HG02852 (cell line): ENCODE data around the gene B3GLCT.
"Not testable (repeated sequence)": the region's sequence is repeated elsewhere in the genome, so short reads cannot be mapped to it uniquely, and the experiment has no call there.

Experiments
- ATAC-seq: cut with Tn5 transposase; IDR thresholded peaks from one replicate; pipeline ENCODE4 v1.9.1; 2021; ENCODE audit warnings: mild to moderate bottlenecking, moderate library complexity; ENCODE audit not compliant: unreplicated experiment

B3GLCT gene

GRCh38 chr13:31182987-31183386, 16.8 kb upstream of the B3GLCT start:
- ATAC-seq: no peak

- ATAC-seq: no peak
These were observed 15.3 kb upstream of the B3GLCT start for GRCh38 chr13:31184451-31184850.

- no peak for ATAC-seq
These were observed 14.7 kb upstream of the B3GLCT start for GRCh38 chr13:31184981-31185645.

- ATAC-seq: no peak
These were observed 8.0 kb upstream of the B3GLCT start for GRCh38 chr13:31191748-31192147.

GRCh38 chr13:31192306-31192705, 7.5 kb upstream of the B3GLCT start:
- ATAC-seq: no peak

GRCh38 chr13:31195616-31196015, 4.2 kb upstream of the B3GLCT start:
- no peak for ATAC-seq

GRCh38 chr13:31196992-31197391, 2.8 kb upstream of the B3GLCT start:
- no peak for ATAC-seq

GRCh38 chr13:31198519-31198918, 1.3 kb upstream of the B3GLCT start:
- no peak for ATAC-seq

- ATAC-seq: peak; percentile 11
These were observed 287 bp upstream of the B3GLCT start for GRCh38 chr13:31199527-31199848.

- peak; percentile 11 for ATAC-seq
These were observed 829 bp downstream of the B3GLCT start for GRCh38 chr13:31200637-31200971.

- ATAC-seq: no peak
These were observed 1.7 kb downstream of the B3GLCT start for GRCh38 chr13:31201341-31202031.

- ATAC-seq: no peak
These were observed 4.8 kb downstream of the B3GLCT start for GRCh38 chr13:31204592-31204991.

GRCh38 chr13:31207661-31208552, 8.1 kb downstream of the B3GLCT start:
- ATAC-seq: no peak

GRCh38 chr13:31208559-31209122, 8.9 kb downstream of the B3GLCT start:
- no peak for ATAC-seq

GRCh38 chr13:31209172-31209840, 9.5 kb downstream of the B3GLCT start:
- no peak for ATAC-seq

- no peak for ATAC-seq
These were observed 10.1 kb downstream of the B3GLCT start for GRCh38 chr13:31209841-31210210.

GRCh38 chr13:31213651-31214289, 14.0 kb downstream of the B3GLCT start:
- ATAC-seq: no peak

GRCh38 chr13:31214435-31214834, 14.7 kb downstream of the B3GLCT start:
- ATAC-seq: no peak

GRCh38 chr13:31216916-31217315, 17.1 kb downstream of the B3GLCT start:
- not testable (repeated sequence) for ATAC-seq

GRCh38 chr13:31219909-31220598, 20.3 kb downstream of the B3GLCT start:
- ATAC-seq: no peak
